C4-2B (cell line): Measurements from ENCODE around the gene KCNE1.

Experiments
- H3K27ac ChIP-seq: fragments of 450-650 bp; 2 replicates; pipeline ENCODE4 v1.5.1; 2017
- ZFX ChIP-seq: fragments of 450-650 bp; IDR thresholded peaks from 2 replicates; pipeline ENCODE4 v1.6.1; 2017
- TF ChIP-seq, protein P1 (sequence below): fragments of 450-650 bp; conservative IDR thresholded peaks from 2 replicates; pipeline ENCODE4 v1.5.1; 2017; ENCODE audit warnings: mild to moderate bottlenecking

The KCNE1 gene

DNA sequence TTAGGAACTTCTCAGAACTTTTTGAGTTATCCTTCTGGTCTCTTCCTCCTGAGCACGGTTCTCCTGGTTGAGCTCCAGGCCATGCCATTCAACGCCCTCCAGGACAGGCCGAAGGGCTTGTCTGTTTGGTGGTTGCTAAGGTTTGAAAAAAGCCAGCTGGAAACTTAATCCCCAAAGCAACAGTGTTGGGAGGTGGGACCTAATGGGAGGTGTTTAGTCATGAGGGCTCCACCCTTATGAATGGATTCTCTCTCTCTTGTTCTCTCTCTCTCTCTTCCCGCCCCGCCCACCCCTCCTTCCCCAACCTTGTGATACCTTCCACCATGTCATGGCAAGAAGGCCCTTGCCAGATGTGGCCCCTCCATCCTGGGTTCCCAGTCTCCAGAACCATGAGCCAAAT is 829 bp downstream of the KCNE1 start:
- no peak overlapping the region for H3K27ac ChIP-seq
- TF ChIP-seq, protein P1, sequence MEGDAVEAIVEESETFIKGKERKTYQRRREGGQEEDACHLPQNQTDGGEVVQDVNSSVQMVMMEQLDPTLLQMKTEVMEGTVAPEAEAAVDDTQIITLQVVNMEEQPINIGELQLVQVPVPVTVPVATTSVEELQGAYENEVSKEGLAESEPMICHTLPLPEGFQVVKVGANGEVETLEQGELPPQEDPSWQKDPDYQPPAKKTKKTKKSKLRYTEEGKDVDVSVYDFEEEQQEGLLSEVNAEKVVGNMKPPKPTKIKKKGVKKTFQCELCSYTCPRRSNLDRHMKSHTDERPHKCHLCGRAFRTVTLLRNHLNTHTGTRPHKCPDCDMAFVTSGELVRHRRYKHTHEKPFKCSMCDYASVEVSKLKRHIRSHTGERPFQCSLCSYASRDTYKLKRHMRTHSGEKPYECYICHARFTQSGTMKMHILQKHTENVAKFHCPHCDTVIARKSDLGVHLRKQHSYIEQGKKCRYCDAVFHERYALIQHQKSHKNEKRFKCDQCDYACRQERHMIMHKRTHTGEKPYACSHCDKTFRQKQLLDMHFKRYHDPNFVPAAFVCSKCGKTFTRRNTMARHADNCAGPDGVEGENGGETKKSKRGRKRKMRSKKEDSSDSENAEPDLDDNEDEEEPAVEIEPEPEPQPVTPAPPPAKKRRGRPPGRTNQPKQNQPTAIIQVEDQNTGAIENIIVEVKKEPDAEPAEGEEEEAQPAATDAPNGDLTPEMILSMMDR: no peak
- no peak for TF ChIP-seq ZFX

DNA sequence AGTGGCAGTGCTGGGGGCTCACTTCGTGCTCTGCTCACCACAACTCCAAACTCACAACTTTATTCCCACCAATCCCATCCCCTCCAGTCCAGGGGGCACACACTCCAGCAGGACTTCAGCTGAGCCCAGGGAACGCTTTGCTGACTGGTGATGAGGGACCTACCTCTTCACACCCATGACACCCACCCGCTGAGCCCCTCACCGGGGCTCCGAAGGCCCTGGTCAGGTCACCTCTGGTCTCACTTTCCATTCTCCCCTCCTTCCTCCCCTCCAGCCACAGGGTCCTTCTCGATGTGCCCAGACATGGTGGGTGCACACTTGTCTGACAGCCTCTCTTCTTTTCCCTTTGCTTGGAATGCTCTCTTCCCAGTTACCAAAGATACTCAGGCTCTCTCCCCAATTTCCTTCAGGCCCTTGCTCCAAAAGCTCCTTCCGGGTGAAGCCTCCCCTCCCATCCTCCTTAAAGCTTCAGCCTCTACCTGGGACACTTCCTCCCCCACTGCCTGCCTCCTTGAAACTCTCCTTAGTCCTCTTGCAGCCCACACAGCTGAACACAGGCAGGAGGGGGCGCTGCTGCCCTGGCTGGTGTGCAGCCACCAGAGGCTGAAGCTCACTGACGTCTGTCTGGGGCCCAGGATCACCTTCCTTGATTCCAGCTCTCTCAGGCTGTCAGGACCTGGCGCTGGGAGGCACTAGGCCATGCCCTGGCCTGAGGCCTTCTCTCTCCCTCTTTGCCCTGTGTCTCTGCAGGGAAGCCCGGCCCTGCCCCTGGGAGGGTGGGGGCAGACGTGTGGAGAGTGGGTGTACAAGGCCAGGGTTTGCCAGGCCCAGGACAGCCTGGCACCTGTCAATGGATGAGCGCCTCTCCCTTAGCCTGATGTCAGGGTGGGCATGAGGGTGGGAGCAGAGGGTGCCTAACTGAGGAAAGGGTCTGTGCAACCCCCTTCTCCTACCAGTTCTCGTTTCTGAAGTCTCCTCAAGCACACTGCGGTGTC is 1.6 kb downstream of the KCNE1 start:
- no peak for TF ChIP-seq ZFX
- TF ChIP-seq, protein P1: peak; percentile 41
- H3K27ac ChIP-seq: no peak overlapping the region

DNA sequence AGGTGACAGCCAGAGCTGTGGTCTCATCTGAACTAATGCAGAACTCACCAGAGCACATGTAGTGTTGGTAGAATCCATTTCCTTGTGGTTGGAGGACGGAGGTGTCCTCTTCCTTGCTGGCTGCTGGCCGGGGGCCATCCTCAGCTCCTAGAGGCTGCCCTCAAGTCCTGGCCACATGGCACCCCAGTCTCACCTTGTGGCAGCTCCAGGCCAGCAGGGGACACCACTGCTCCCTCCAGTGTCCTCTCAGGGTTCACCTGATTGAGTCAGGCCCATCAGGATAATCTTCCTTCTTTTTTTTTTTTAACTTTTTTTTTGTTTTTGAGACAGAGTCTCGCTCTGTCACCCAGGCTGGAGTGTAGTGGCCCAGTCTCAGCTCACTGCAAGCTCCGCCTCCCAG is 2.9 kb downstream of the KCNE1 start:
- no peak for TF ChIP-seq ZFX
- TF ChIP-seq, protein P1: peak; percentile 19
- no peak overlapping the region for H3K27ac ChIP-seq

DNA sequence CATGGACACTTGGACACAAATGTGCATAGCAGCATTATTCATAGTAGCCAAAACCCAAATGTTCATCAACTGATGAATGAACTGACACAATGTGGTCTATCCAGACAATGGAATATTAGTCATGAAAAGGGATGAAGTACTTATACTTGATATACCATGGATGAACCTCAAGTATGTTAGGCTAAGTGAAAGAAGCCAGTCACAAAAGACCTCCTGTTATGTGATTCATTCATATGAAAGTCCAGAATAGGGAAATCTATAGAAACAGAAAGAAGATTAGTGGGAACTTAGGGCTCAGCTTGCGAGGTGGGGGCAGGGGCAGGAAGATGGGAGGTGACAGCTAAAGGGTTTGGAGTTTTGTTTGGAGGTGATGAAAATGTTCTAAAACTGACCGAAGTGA is 7.4 kb downstream of the KCNE1 start:
- TF ChIP-seq ZFX: no peak
- H3K27ac ChIP-seq: no peak overlapping the region

DNA sequence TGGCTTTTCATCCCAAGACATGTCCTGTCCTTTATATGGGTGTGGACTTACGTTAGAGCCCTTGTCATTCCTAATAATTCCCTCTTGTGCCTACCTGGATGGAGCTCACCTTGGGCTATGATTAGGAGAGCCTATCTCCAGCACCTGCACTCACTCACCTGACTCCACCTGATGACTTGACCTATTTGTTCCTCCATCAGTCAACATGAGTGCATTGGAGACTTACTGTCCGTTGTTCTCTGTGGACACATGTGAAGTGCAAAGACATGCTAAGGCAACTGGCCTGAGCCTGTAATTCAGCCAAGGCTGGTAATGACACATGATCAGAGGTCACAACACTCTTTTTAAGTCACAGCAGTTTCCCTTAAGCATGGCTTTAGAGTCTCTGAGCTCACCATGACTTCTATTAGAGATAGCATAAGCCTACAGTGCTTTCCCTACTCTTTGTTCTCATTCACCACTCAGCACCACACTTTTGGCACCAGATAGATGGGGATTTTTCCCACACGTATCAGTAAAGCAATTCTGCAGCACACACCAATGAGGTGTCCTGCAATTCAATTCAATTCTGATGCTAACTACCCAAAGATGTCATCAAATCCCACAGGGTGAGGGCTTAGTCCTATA is 9.4 kb downstream of the KCNE1 start:
- TF ChIP-seq, protein P1: no peak
- TF ChIP-seq ZFX: no peak
- H3K27ac ChIP-seq: no peak overlapping the region

DNA sequence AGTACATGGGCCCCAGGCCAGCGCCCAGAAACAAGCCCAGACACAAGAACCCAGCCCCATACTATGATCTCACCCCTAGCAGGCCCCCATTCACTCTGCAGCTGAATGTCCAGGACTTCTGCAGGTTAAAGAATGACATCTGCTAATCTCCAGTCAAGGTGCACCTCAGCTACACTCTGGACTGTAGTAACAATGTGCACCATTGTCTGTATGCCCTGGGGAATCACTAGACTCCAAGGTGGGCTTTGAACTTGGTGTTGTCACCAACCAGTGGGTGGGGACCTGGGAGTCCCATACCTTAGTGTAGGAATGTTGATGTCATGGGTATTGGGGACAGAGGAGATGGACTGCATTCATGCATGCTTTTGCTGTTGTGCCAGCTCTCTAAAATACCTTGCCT is 10.3 kb downstream of the KCNE1 start:
- H3K27ac ChIP-seq: no peak overlapping the region
- TF ChIP-seq ZFX: no peak
- TF ChIP-seq, protein P1: no peak

DNA sequence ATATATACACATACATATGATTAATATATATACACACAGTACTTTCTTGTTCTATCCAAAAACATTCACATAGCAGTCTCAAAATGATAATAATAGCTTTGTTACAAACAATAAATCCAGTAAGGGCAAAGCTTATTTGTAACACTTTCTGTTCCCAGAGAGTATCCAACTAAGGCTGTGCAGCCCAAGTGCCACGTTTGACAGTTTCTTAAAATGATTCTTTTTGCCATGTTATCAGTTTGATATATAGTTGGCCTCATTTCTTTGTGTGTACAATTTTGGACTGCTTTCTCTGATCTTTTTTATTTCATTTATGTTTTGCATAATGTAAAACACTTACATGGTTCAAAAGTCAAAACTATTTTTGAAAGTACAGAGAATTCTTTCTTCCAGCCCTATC is 11.8 kb downstream of the KCNE1 start:
- H3K27ac ChIP-seq: no peak overlapping the region
- TF ChIP-seq, protein P1: no peak
- no peak for TF ChIP-seq ZFX
